CD4-positive, alpha-beta T cell treated with Interleukin-17A for 4 hours (primary cell): ENCODE data around the gene MAMLD1.
"Not testable (repeated sequence)": the region's sequence is repeated elsewhere in the genome, so short reads cannot be mapped to it uniquely, and the experiment has no call there.

Experiments
- DNase-seq: peaks from one replicate; pipeline ENCODE4 v3.0.0-alpha.2; 2020; ENCODE audit warnings: mixed read lengths

Gene MAMLD1

GRCh38 chrX:150362599-150363481 is at the start of gene MAMLD1:
TSS of gene MAMLD1 (plus strand) at chrX:150363317. CDS start at chrX:150445517, 82,200 bp downstream.
- peak; percentile 74 for DNase-seq

GRCh38 chrX:150313514-150313913 is 49.6 kb upstream of the MAMLD1 start:
- no peak for DNase-seq

- no peak for DNase-seq
Measured at GRCh38 chrX:150314186-150314585, 48.9 kb upstream of the MAMLD1 start.

- DNase-seq, result no peak
Measured at GRCh38 chrX:150316564-150316963, 46.6 kb upstream of the MAMLD1 start.

- no peak for DNase-seq
Measured at GRCh38 chrX:150323020-150323419, 40.1 kb upstream of the MAMLD1 start.

GRCh38 chrX:150324035-150324728 is 38.9 kb upstream of the MAMLD1 start:
- DNase-seq, result no peak

- no peak for DNase-seq
Measured at GRCh38 chrX:150324919-150325318, 38.2 kb upstream of the MAMLD1 start.

GRCh38 chrX:150326541-150327247 is 36.4 kb upstream of the MAMLD1 start:
- DNase-seq, result no peak

GRCh38 chrX:150329282-150329681 is 33.8 kb upstream of the MAMLD1 start:
- DNase-seq, result no peak

- DNase-seq, result no peak
Measured at GRCh38 chrX:150329868-150330267, 33.2 kb upstream of the MAMLD1 start.

- no peak for DNase-seq
Measured at GRCh38 chrX:150332023-150332422, 31.1 kb upstream of the MAMLD1 start.

- no peak for DNase-seq
Measured at GRCh38 chrX:150334100-150334499, 29.0 kb upstream of the MAMLD1 start.

- DNase-seq, result no peak
Measured at GRCh38 chrX:150334981-150335380, 28.1 kb upstream of the MAMLD1 start.

GRCh38 chrX:150337026-150337425 is 26.1 kb upstream of the MAMLD1 start:
- DNase-seq, result no peak

GRCh38 chrX:150337536-150337935 is 25.6 kb upstream of the MAMLD1 start:
- no peak for DNase-seq

- DNase-seq, result no peak
Measured at GRCh38 chrX:150338615-150339014, 24.5 kb upstream of the MAMLD1 start.

GRCh38 chrX:150339736-150340135 is 23.4 kb upstream of the MAMLD1 start:
- no peak for DNase-seq

GRCh38 chrX:150340326-150340725 is 22.8 kb upstream of the MAMLD1 start:
- DNase-seq, result not testable (repeated sequence)

- no peak for DNase-seq
Measured at GRCh38 chrX:150347471-150347870, 15.6 kb upstream of the MAMLD1 start.

- DNase-seq, result no peak
Measured at GRCh38 chrX:150348365-150348764, 14.8 kb upstream of the MAMLD1 start.

- DNase-seq, result no peak
Measured at GRCh38 chrX:150352114-150352513, 11.0 kb upstream of the MAMLD1 start.

- DNase-seq, result no peak
Measured at GRCh38 chrX:150352581-150352980, 10.5 kb upstream of the MAMLD1 start.

- DNase-seq, result no peak
Measured at GRCh38 chrX:150355913-150356312, 7.2 kb upstream of the MAMLD1 start.
